Nephron progenitor cell (in vitro differentiated cells): ENCODE measurements around the gene SMIM26.

Experiments
- DNase-seq: peaks from one replicate; pipeline ENCODE4 v3.0.0; 2021
- H3K27ac Mint-ChIP-seq: 2 replicates; pipeline ENCODE4 v1.8.0; 2021; ENCODE audit warnings: mild to moderate bottlenecking, moderate library complexity, mixed read lengths
- H3K27me3 Mint-ChIP-seq: 2 replicates; pipeline ENCODE4 v1.8.0; 2021; ENCODE audit warnings: mild to moderate bottlenecking, low read depth, mixed read lengths; ENCODE audit not compliant: poor library complexity
- H3K36me3 Mint-ChIP-seq: 2 replicates; pipeline ENCODE4 v1.8.0; 2021; ENCODE audit warnings: low read depth, mixed read lengths
- H3K4me1 Mint-ChIP-seq: 2 replicates; pipeline ENCODE4 v1.8.0; 2021; ENCODE audit warnings: mixed read lengths
- H3K4me3 Mint-ChIP-seq: 2 replicates; pipeline ENCODE4 v1.8.0; 2021; ENCODE audit warnings: mild to moderate bottlenecking, moderate library complexity, mixed read lengths
- H3K9me3 Mint-ChIP-seq: 2 replicates; pipeline ENCODE4 v1.8.0; 2021; ENCODE audit warnings: mild to moderate bottlenecking, moderate library complexity, mixed read lengths
- TF ChIP-seq, protein P1 (sequence below): fragments of 200-600 bp; sonication (generic); IDR thresholded peaks from 2 replicates; pipeline ENCODE4 v1.5.0; 2021; ENCODE audit warnings: antibody characterized with exemption

SMIM26 gene

DNA sequence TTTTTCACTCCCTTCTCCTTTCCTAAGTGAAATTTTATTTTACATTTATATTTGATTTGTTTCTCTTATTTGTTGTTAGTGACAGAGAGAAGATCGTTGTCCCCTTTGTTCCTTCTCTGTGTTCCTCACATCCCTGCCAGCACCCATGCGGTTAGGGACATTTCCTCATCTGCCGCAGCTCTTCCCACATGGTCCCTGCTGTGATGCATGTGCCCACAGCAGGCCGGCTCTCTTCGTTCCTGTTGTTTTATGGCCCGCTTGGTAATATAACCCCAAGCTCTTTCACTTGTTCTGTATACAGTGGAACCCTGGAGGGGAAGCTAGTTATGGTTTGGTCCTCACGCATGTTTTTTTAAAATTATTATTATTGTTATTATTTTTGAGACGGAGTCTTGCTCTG, 44.3 kb downstream of the SMIM26 start:
- TF ChIP-seq, protein P1, sequence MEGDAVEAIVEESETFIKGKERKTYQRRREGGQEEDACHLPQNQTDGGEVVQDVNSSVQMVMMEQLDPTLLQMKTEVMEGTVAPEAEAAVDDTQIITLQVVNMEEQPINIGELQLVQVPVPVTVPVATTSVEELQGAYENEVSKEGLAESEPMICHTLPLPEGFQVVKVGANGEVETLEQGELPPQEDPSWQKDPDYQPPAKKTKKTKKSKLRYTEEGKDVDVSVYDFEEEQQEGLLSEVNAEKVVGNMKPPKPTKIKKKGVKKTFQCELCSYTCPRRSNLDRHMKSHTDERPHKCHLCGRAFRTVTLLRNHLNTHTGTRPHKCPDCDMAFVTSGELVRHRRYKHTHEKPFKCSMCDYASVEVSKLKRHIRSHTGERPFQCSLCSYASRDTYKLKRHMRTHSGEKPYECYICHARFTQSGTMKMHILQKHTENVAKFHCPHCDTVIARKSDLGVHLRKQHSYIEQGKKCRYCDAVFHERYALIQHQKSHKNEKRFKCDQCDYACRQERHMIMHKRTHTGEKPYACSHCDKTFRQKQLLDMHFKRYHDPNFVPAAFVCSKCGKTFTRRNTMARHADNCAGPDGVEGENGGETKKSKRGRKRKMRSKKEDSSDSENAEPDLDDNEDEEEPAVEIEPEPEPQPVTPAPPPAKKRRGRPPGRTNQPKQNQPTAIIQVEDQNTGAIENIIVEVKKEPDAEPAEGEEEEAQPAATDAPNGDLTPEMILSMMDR: no peak
- H3K4me3 Mint-ChIP-seq: no peak overlapping the region
- DNase-seq: no peak
- H3K9me3 Mint-ChIP-seq: peaks cover 8% of the 10 kb centered on the region
- H3K4me1 Mint-ChIP-seq: no peaks in the 10 kb centered on the region
- peaks cover 3% of the 10 kb centered on the region for H3K27me3 Mint-ChIP-seq
- H3K27ac Mint-ChIP-seq: peak overlapping the region; percentile 25
- peaks cover 42% of the 10 kb centered on the region for H3K36me3 Mint-ChIP-seq

DNA sequence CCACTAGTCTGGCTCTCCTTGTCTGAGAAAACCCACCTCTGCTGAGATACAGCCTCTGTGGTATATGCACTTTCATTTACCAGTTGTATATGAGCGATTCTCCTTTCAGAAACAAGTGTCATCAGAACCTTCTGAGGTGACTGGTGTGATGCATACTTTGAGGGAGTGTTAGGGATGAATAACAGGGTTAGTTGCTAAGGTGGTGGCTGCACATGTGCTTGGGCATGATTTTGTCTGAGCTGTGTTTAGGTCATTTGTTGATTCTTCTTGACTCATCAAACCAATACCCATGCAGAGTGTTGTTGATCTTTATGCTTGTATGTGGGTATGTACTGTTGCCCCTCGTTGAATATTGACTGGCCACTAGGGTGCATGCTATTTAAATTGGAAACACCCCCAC, 46.3 kb downstream of the SMIM26 start:
- peaks cover 3% of the 10 kb centered on the region for H3K27me3 Mint-ChIP-seq
- DNase-seq: no peak
- H3K36me3 Mint-ChIP-seq: peaks cover 58% of the 10 kb centered on the region
- TF ChIP-seq, protein P1: no peak
- H3K4me3 Mint-ChIP-seq: no peak overlapping the region
- no peak overlapping the region for H3K27ac Mint-ChIP-seq
- no peaks in the 10 kb centered on the region for H3K4me1 Mint-ChIP-seq
- peaks cover 18% of the 10 kb centered on the region for H3K9me3 Mint-ChIP-seq

DNA sequence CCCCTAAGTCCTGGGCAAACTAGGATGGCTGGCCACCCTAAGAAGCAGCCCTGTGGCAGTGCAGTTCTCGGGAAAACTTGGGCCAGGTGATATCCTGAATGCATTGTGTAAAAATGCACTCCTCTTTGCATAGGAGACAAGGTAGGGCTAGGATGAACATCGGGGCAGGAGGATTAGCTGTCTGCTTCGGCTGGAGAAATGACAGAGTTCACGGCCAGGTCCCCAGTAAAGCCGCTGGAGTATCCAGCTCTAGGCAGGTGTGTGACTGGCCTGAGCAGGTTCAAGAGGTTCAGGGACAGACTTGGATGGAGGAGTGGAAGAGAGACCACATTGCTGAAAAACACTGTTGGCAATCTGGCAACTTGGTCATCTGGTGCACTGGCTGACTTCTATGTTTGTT, 47.0 kb downstream of the SMIM26 start:
- Mint-ChIP-seq H3K4me1 (no peaks in the 10 kb centered on the region), H3K9me3 (peaks cover 18% of the 10 kb centered on the region), H3K4me3 (no peak overlapping the region), H3K27me3 (peaks cover 5% of the 10 kb centered on the region), H3K36me3 (peaks cover 56% of the 10 kb centered on the region), H3K27ac (no peak overlapping the region)
- DNase-seq: no peak
- TF ChIP-seq, protein P1: no peak

DNA sequence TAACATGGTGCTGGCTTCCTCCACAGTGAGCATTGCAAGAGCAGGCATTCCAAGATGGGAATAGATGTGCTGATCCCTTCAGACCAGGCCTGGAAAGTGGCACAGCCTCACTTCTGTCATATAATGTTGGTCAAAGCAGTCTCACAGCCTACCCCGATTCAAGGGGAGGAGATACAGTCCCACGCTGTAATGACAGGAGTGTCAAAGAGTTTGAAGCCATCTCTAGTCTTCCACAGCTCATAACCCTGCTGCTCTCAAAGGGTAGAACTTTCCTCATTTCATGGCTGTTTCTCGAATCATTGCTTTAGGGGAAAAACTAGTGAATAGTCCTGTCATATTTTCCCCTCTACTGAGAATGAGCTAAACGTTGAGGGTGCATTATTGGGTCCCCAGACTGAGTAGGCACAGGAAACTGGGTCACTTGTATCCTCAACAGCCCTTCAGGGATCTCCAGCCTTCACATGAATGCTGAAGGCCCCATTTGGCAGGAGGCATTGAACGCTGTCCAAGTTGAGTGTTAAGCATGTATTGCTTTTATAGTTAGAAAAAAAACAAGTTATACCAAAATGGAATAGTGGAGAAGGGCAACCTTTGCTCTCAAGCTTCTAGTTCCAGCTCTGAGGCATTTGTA, 47.9 kb downstream of the SMIM26 start:
- H3K9me3 Mint-ChIP-seq: peaks cover 18% of the 10 kb centered on the region
- no peak for DNase-seq
- no peak overlapping the region for H3K27ac Mint-ChIP-seq
- peaks cover 55% of the 10 kb centered on the region for H3K36me3 Mint-ChIP-seq
- H3K27me3 Mint-ChIP-seq: peaks cover 9% of the 10 kb centered on the region
- no peaks in the 10 kb centered on the region for H3K4me1 Mint-ChIP-seq
- no peak overlapping the region for H3K4me3 Mint-ChIP-seq
- TF ChIP-seq, protein P1: no peak
